NOMO-1 (cell line): Measurements from ENCODE around the gene LUC7L3.

Experiments
- DNase-seq, 2 experiments: peaks; one replicate each; lab custom pipeline; 2025; ENCODE audit not compliant: unreplicated experiment in 2 of 2; lab: John Stamatoyannopoulos, UW

Gene LUC7L3

GRCh38 chr17:50685691-50686493 lies 33.5 kb upstream of the LUC7L3 start:
- no peak for DNase-seq

- DNase-seq, result no peak
These were observed 32.8 kb upstream of the LUC7L3 start for GRCh38 chr17:50686494-50687199.

- DNase-seq, result no peak
These were observed 32.0 kb upstream of the LUC7L3 start for GRCh38 chr17:50687200-50688066.

GRCh38 chr17:50688245-50688644 lies 31.2 kb upstream of the LUC7L3 start:
- DNase-seq, result no peak

GRCh38 chr17:50689251-50689650 lies 30.2 kb upstream of the LUC7L3 start:
- DNase-seq, result no peak

- DNase-seq, result no peak
These were observed 29.2 kb upstream of the LUC7L3 start for GRCh38 chr17:50689956-50690886.

- DNase-seq, result no peak
These were observed 28.4 kb upstream of the LUC7L3 start for GRCh38 chr17:50690887-50691549.

GRCh38 chr17:50691550-50692447 lies 27.6 kb upstream of the LUC7L3 start:
- DNase-seq, result no peak

- no peak for DNase-seq
These were observed 26.9 kb upstream of the LUC7L3 start for GRCh38 chr17:50692448-50693035.

GRCh38 chr17:50693036-50693682 lies 26.2 kb upstream of the LUC7L3 start:
- no peak for DNase-seq

GRCh38 chr17:50696365-50696879 lies 23.0 kb upstream of the LUC7L3 start:
- DNase-seq, result no peak

GRCh38 chr17:50697062-50697461 lies 22.3 kb upstream of the LUC7L3 start:
- DNase-seq, result no peak

GRCh38 chr17:50697663-50698272 lies 21.6 kb upstream of the LUC7L3 start:
- DNase-seq, result no peak

GRCh38 chr17:50699410-50699809 lies 20.0 kb upstream of the LUC7L3 start:
- DNase-seq, result no peak

GRCh38 chr17:50703162-50703561 lies 16.2 kb upstream of the LUC7L3 start:
- no peak for DNase-seq

- DNase-seq, result peak; percentile 81 to 89
These were observed 11.9 kb upstream of the LUC7L3 start, which contains the start of gene ANKRD40 for GRCh38 chr17:50707289-50708049. Gene ANKRD40 (minus strand): TSS chr17:50707914. CDS start chr17:50707654, 260 bp downstream.
